GM19467 (cell line): ENCODE results near the gene CDH22.

Experiments
- ATAC-seq: cut with Tn5 transposase; IDR thresholded peaks from one replicate; pipeline ENCODE4 v1.9.1; 2021; ENCODE audit warnings: mild to moderate bottlenecking, moderate library complexity; ENCODE audit not compliant: unreplicated experiment

CDH22 gene

GRCh38 chr20:46200582-46201570, 107.4 kb downstream of the CDH22 start:
- no peak for ATAC-seq

- no peak for ATAC-seq
Measured at GRCh38 chr20:46199198-46199597, 109.1 kb downstream of the CDH22 start.

DNA sequence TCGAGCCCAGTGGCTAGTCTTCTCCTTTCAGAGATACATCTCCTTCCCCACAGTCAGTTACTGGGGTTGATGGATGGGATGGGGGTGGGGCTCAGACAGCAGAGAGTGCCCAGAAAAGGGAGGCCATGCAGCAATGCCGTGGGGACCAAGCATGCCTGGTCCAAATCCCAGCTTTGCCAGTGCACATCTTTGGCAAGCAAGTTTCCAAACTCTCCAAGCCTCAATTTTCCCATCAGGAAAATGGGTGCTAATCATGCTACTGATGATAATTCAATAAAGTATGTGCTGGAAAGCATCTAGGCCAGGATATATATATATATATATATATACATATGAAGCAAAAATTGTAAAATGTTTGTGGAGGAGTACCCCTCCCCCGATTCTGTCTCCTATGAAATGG, 111.3 kb downstream of the CDH22 start:
- no peak for ATAC-seq

- no peak for ATAC-seq
Measured at GRCh38 chr20:46195264-46196036, 112.8 kb downstream of the CDH22 start.

DNA sequence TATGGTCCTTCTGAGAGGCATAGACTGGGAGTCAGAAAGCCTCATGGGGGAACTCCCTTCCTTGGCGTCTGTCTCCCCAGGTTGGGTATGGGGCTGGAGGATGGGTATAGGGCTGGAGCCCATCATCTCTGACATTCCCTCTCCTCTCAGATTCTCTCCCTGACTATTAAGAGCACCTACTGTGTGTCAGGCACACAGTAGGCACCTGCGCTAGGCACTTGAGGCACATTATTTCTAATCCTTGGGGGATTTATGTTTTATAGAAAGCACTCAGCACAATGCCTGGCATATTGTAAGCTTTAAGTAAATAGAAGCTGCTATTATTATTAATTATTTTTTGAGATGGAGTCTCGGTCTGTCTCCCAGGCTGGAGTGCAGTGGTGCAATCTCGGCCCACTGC, 113.9 kb downstream of the CDH22 start:
- no peak for ATAC-seq

DNA sequence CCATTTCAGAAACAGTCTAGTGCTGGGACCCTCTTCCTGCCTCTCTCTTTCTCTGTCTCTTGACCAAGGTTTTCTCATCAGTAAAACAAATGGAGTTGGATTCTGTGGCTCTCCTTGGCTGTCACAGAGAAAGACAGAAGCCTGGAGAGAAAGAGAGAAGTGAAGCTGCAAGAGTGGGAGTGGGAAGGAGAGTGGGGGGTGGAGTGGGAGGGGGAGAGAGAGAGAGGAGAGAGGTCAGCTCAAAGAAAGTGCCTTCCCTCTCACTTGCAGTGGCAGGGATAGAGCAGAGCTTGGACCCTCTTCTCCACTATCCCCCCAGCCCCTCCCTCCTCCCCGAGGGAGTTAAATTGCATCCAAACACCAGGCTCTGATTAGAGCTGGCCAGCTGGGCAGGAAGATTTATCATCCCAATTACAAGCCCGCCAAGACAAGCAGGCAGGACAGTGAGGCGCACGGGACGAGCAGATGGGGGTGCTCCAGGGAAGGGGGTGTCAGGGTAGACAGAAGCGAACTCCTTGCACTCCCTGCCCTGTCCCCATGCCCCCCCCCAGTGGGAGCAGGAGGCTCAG, 115.8 kb downstream of the CDH22 start:
- ATAC-seq = no peak

DNA sequence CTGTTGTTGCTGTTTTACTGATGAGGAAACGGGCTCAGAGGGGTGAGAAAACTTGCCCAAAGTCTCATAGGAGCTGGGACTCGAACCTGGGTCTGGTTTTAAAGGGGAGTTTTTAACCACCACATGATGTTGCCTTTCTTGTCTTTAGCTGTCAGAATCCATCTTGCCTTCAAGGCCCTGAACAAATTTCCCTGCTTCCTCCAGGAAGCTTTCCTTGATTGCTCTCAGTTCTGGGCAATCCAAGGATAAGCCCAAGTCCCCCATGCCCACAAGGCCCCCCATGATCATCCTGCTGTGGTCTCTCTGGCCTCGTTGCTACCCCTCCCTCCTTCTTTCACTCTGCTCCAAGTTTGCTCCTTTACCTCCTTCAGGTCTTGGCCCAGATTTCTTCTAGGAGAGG, 116.7 kb downstream of the CDH22 start:
- ATAC-seq = no peak

- ATAC-seq = no peak
Measured at GRCh38 chr20:46191168-46191540, 117.1 kb downstream of the CDH22 start.

DNA sequence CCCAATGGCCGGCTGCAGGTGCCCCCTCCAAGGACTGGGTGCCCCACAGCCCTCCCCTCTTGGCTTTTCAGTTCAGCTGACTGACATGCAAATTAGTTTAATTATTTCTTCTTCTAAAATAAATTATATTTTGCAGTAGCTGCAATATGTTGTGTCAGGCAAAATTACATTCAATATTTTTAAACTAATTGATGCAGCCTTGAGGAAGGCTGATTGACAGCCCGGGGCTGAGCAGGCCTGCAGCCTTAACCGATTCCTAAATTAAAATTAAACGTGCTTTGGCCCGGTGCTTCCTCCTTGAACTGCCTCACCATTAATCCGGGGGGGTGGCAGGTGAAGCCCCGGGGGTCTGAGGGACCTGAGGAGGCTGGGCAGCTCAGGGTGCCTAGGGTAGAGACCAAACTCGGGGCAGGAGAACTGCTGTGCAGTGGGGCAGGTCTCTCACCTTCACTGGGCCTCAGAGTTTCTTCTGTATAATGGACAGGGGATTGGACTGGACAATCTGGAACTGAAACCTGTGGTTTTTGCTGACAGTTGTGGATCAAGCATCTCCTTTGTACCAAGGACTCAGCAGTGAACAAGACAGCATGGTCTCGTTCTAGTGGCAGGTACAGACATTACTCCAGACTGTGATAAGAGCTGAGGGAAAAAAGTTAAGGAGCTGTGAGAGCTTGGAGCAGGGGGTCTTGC, 117.7 kb downstream of the CDH22 start:
- no peak for ATAC-seq

GRCh38 chr20:46188866-46189541, 119.3 kb downstream of the CDH22 start:
- ATAC-seq = no peak

DNA sequence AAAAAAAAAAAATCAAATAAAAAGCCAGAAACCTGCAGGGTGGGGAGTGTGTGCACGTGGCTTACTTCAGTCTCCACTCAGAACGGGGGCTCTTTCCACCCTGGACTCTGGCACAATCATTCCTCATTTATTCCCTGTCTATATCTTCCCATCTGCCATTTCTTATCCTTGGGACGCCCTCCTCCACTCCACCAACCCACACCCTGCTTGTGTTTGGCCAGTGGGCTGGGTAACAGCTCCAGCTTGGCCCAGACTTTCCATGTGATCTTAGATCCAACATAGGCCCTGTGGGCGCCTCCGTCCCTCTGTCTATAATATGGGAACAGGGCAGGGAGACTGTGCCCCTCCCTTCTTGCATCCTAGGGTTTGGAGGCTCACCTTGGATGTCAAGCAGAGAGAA, 122.1 kb downstream of the CDH22 start:
- ATAC-seq = no peak

DNA sequence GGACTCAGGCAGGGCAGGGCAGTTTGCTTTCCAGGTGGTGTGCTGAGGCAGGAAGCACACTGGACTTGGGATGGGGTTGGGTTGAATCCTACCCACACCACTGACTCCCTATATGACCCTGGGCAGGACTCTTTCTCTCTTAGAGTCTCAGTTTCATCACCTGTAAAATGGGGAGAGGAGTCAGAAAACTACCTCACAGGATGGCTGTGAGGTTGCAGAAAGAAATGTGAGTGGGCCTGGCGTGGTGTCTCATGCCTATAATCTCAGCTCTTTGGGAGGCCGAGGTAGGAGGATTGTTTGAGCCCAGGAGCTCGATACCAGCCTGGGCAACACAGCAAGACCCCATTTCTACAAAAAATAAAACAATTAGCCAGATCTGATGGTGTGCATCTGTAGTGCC, 122.9 kb downstream of the CDH22 start:
- ATAC-seq = no peak

DNA sequence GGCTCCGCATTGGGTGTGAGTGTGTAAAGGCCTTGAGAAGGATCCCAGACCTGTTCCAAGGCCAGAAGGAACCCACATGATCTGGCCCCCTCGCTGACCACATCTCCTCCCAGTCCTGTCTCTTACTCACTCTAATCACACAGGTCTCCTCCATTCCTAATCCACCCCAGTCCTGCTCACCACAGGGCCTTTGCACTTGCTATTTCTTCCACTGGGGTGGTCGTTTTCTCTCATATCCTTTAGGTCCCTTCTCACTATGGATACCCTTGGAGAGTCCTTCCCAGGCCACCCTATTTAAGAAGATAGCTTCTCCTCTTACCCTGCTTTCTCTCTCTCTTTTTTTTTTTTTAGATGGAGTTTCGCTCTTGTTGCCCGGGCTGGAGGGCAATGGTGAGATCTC, 124.5 kb downstream of the CDH22 start:
- ATAC-seq = no peak

DNA sequence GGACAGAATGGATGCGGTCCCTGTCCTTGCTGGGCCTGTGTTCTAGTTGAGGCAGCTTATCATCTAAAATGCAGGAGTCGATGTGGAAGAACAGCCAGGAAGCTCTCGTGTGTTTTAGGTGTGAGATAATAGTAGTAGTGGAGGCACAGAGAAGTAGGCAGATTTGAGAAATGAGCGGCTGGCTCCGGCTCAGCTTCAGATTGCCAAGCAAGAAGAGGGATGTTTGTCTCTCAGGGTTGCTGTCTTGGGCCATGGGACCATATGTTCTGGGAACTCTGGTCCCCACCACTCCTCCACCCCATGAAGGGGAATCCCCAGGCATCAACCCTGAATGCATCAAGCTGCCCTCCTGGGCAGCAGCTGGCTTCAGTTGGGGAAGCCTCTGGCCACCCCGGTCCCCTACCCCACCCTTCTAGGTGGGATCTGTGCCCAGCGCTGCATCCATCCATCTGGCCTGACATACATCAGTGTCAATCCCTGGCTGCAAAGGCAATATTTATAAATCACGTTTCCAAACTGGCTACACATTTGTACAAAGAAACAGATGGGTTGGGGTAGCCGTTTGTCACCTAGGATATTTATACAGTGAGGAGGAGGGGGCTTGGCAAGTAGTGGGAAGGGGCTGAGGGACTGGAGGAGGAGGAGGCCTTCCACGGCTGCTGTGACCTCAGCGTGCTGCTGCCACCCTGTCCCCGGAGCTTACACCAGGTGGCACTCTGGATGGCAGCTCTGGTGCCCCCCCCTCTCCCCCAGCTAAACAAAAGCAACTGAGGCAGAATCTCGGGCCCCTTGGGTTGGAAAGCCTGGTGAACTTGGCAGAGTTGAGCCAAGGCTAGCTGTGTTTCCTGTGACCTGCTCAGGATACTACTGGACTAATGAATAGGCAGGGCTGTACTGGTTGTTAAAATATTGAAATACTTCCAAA, 125.8 kb downstream of the CDH22 start:
- no peak for ATAC-seq

- no peak for ATAC-seq
Measured at GRCh38 chr20:46179862-46180261, 128.4 kb downstream of the CDH22 start.

GRCh38 chr20:46178891-46179290, 129.4 kb downstream of the CDH22 start:
- ATAC-seq = no peak

- ATAC-seq = no peak
Measured at GRCh38 chr20:46177768-46178167, 130.5 kb downstream of the CDH22 start.

GRCh38 chr20:46176739-46177378, 131.4 kb downstream of the CDH22 start:
- ATAC-seq = no peak

DNA sequence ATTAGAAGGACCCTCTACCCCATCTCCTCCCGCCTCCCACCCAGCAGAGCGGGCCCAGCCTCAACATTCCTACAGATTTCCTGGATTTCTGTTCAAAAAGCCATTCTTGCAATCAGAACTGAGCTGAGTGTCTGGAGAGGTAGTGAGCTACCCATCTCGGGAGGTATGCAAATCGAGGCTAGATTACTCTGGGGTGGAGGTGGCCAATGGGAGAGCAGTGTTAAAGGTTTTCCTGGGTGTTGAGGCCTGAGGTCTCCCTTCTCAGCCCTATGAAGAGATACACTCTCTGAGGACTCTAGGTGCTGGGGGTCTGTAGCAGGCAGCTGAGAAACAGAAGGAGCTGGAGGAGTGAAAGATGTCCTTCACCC, 133.2 kb downstream of the CDH22 start:
- ATAC-seq = no peak
